Measurements from ENCODE around the gene SLC3A2. TPM values are rescaled to one million over a fixed set of nuclear protein-coding genes. Genes with fewer than 3 reads are reported as not detected.
A peak's percentile ranks its signal among the peaks of the same experiment; 100 is the strongest.

SLC3A2 gene
- total RNA-seq, 2 experiments from 2014 or later: 231 to 234 TPM

DNA sequence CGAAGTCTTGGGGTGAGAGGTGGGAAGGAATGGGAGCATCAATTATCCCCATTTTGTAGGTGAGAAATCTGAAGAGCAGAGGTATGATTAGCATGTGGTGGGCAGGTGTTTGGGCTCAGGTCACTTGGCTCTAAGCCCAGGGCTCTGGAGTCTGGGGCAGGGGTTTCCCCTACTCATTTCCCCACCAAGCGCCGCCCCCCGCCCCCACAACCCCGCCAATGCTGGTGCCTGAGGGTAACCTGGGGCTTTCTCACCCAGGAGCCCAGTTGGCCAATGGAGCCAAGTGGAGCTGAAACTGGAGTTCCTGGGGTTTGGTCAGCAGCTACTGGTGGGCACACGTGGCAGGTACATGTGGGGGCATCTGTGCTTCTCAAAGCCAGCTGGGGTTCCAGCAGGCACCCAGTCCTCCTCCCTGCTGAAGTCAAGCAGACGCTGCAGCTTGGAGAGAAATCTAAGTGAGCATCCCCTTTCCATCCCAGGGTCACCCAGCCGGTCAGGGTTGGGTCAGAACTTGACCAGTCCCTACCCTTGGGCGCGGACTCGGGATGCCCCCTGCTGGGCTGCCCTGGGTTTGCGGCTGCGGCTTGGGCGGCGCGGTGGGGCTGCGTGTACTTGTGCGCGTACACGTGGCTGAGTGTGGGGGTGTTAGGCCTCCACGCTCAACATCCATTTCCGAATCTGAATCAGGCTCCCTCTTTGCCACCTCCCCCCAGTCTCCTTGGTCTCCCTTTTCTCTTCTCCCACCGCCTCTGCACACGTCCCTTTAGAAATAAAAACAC, 42.1 kb downstream of the SLC3A2 start:
- CTCF ChIA-PET: no interaction called here
- Histone ChIP-seq H3K4me1 (ENCODE audit: insufficient read depth, low read length) (peaks cover 42% of the 10 kb centered on the region), H3K36me3 (ENCODE audit: insufficient read depth, low read length) (no peaks in the 10 kb centered on the region), H3K9me3 (ENCODE audit: control insufficient read depth in 1 of 2, insufficient read depth in 1 of 2, low read length in 2 of 2) (peaks cover 0 to 32% of the 10 kb centered on the region in 2 experiments), H3K4me3 (ENCODE audit: low read length) (no peak overlapping the region), H3K27me3 (ENCODE audit: control insufficient read depth in 1 of 2, insufficient read depth in 2 of 2, low read length in 2 of 2) (peaks cover 45 to 52% of the 10 kb centered on the region in 2 experiments), H3K27ac (ENCODE audit: low read depth in 1 of 2, low read length in 2 of 2) (no peak overlapping the region)
- no peaks in the 10 kb centered on the region for H3K9me3 Mint-ChIP-seq
- ATAC-seq (ENCODE audit: poor library complexity): no peak
- no peaks in the 10 kb centered on the region for H3K36me3 Mint-ChIP-seq (ENCODE audit: low read depth)
- DNase-seq: peak in 1 of 14 experiments; percentile 25
- H3K27me3 Mint-ChIP-seq: peaks cover 89% of the 10 kb centered on the region
- intact Hi-C loops (cut with DNase I, micrococcal nuclease): no loop called here
- POLR2A ChIA-PET: no interaction called here
- TF ChIP-seq, protein P1, sequence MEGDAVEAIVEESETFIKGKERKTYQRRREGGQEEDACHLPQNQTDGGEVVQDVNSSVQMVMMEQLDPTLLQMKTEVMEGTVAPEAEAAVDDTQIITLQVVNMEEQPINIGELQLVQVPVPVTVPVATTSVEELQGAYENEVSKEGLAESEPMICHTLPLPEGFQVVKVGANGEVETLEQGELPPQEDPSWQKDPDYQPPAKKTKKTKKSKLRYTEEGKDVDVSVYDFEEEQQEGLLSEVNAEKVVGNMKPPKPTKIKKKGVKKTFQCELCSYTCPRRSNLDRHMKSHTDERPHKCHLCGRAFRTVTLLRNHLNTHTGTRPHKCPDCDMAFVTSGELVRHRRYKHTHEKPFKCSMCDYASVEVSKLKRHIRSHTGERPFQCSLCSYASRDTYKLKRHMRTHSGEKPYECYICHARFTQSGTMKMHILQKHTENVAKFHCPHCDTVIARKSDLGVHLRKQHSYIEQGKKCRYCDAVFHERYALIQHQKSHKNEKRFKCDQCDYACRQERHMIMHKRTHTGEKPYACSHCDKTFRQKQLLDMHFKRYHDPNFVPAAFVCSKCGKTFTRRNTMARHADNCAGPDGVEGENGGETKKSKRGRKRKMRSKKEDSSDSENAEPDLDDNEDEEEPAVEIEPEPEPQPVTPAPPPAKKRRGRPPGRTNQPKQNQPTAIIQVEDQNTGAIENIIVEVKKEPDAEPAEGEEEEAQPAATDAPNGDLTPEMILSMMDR (IDR thresholded peaks at IDR 0.05): no peak
- H3K27ac Mint-ChIP-seq: no peak overlapping the region
- peaks cover 33% of the 10 kb centered on the region for H3K4me1 Mint-ChIP-seq (ENCODE audit: low read depth)
- H3K4me3 Mint-ChIP-seq: peak overlapping the region; percentile 54

DNA sequence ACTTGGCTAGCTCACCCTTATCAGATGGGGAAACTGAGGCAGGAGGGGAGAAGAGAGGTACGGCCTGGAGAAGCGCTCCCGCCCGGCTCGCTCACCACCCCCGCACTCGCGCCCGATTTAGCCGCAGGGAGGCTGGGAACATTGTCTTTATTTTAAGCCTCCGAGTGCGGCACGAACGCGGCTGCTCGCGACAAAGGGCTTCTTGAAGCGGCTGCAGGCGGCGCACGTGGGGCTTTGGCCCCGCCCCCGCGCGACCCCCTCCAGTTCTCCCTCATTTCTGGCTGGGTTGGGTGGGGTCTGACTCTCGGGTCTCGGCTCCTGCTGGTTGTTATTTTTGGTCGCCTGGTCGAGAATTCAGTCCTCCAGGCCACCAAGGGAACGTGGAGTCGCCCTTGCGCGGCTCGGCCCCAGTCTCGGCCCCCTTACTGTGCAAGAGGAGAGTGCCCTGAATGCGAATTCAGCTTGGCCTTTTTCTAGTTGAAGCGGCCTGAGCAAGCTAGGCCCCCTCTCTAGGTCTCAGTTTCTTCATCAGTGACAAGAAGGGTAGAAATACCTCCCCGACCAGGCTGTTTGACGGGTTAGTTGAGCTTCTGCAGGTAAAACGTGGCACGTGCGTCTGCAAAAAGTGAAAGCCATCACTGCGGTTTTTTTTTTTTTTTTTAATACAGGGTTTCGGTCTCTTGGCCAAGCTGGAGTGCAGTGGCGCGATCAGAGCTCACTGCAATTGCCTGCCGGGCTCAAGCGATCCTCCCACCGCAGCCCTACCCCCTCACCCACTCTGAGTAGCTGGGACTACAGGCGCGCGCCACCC, 43.1 kb downstream of the SLC3A2 start:
- peak overlapping the region; percentile 41 for H3K4me3 ChIP-seq (ENCODE audit: low read length)
- DNase-seq: peak in 5 of 14 experiments; percentile 18 to 71 (median 28)
- peaks cover 0 to 32% of the 10 kb centered on the region in 2 experiments for H3K9me3 ChIP-seq (ENCODE audit: control insufficient read depth in 1 of 2, insufficient read depth in 1 of 2, low read length in 2 of 2)
- H3K27me3 Mint-ChIP-seq: peaks cover 91% of the 10 kb centered on the region
- H3K4me3 Mint-ChIP-seq: peak overlapping the region; percentile 66
- ChIA-PET CTCF (interaction anchor here (0.6 to 0.7 kb wide), 2 partner anchors 138 to 954 kb away, joined by 3 read pairs; no protein-coding TSS in a partner anchor), POLR2A (interaction anchor here (0.7 kb wide), 1 partner anchor 211 kb away, joined by 4 read pairs; no protein-coding TSS in a partner anchor)
- H3K36me3 ChIP-seq (ENCODE audit: insufficient read depth, low read length): no peaks in the 10 kb centered on the region
- H3K4me1 Mint-ChIP-seq (ENCODE audit: low read depth): peaks cover 33% of the 10 kb centered on the region
- peaks cover 55 to 62% of the 10 kb centered on the region in 2 experiments for H3K27me3 ChIP-seq (ENCODE audit: control insufficient read depth in 1 of 2, insufficient read depth in 2 of 2, low read length in 2 of 2)
- intact Hi-C loops (cut with DNase I, micrococcal nuclease): no loop called here
- peak; percentile 76 for ATAC-seq (ENCODE audit: poor library complexity)
- no peak overlapping the region for H3K27ac ChIP-seq (ENCODE audit: low read depth in 1 of 2, low read length in 2 of 2)
- H3K36me3 Mint-ChIP-seq (ENCODE audit: low read depth): no peaks in the 10 kb centered on the region
- no peak overlapping the region for H3K27ac Mint-ChIP-seq
- no peaks in the 10 kb centered on the region for H3K9me3 Mint-ChIP-seq
- peaks cover 42% of the 10 kb centered on the region for H3K4me1 ChIP-seq (ENCODE audit: insufficient read depth, low read length)
- TF ChIP-seq, protein P1 (IDR thresholded peaks at IDR 0.05): no peak

DNA sequence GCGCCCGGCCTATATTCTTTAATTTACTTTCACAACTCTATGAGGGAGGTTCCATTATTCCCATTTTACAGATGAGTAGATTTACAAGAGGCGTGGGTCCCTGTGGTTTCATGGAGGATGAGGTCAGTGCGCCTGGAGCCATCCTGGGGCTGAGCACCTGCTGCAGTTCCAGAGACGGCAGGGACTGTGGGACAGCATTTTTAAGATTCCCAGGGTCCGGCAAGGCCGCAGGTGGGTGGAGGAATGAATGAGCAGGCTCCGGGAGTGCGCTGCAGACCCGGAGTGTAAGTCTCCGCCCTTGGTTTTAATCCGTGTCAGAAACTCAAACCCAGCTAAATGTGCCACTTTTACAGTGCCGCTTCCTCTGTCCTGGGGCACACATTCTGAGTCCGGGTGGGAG, 44.6 kb downstream of the SLC3A2 start:
- ChIA-PET POLR2A (no interaction called here), CTCF (interaction anchor here (0.7 kb wide), 1 partner anchor 19 kb away, joined by 3 read pairs; no protein-coding TSS in a partner anchor)
- Histone ChIP-seq H3K4me1 (ENCODE audit: insufficient read depth, low read length) (peaks cover 42% of the 10 kb centered on the region), H3K27ac (ENCODE audit: low read depth in 1 of 2, low read length in 2 of 2) (no peak overlapping the region), H3K9me3 (ENCODE audit: control insufficient read depth in 1 of 2, insufficient read depth in 1 of 2, low read length in 2 of 2) (peaks cover 0 to 36% of the 10 kb centered on the region in 2 experiments), H3K4me3 (ENCODE audit: low read length) (no peak overlapping the region), H3K36me3 (ENCODE audit: insufficient read depth, low read length) (no peaks in the 10 kb centered on the region), H3K27me3 (ENCODE audit: control insufficient read depth in 1 of 2, insufficient read depth in 2 of 2, low read length in 2 of 2) (peaks cover 70 to 74% of the 10 kb centered on the region in 2 experiments)
- Mint-ChIP-seq H3K4me3 (peak overlapping the region; percentile 68), H3K36me3 (ENCODE audit: low read depth) (no peaks in the 10 kb centered on the region), H3K27me3 (peaks cover 95% of the 10 kb centered on the region), H3K9me3 (no peaks in the 10 kb centered on the region), H3K4me1 (ENCODE audit: low read depth) (peaks cover 33% of the 10 kb centered on the region), H3K27ac (no peak overlapping the region)
- DNase-seq: no peak
- intact Hi-C loops (cut with DNase I, micrococcal nuclease): no loop called here
- TF ChIP-seq, protein P1 (IDR thresholded peaks at IDR 0.05): no peak
- ATAC-seq (ENCODE audit: poor library complexity): no peak

All from CD4-positive, alpha-beta T cell (primary cell).